Peyer's patch (tissue), 4 donors: Measurements from ENCODE around the gene CARMIL3. TPM values are rescaled to one million over a fixed set of nuclear protein-coding genes. Genes with fewer than 3 reads are reported as not detected.

Experiments
- DNase-seq, 3 donors: peaks; one replicate each; pipeline ENCODE4 v3.0.0-alpha.2; 2017 to 2019
- H3K27ac ChIP-seq, 4 donors: fragments of 200-600 bp; sonication (generic); one replicate each; pipeline ENCODE4 v1.5.1; 2016 to 2019
- H3K27me3 ChIP-seq, 2 donors: fragments of 200-600 bp; sonication (generic); one replicate each; pipeline ENCODE4 v1.5.1; 2019
- H3K36me3 ChIP-seq, 3 donors: fragments of 200-600 bp; sonication (generic); one replicate each; pipeline ENCODE4 v1.5.1; 2016 to 2019
- H3K4me1 ChIP-seq, 4 donors: fragments of 200-600 bp; sonication (generic); one replicate each; pipeline ENCODE4 v1.5.1; 2016 to 2019
- H3K4me3 ChIP-seq, 4 donors: fragments of 200-600 bp; sonication (generic); 1 replicate in 3 of 4; 2 replicates in 1 of 4; pipeline ENCODE4 v1.5.1; 2016 to 2019; ENCODE audit warnings: mild to moderate bottlenecking in 1 of 4
- H3K9me3 ChIP-seq, 4 donors: fragments of 200-600 bp; sonication (generic); one replicate each; pipeline ENCODE4 v1.5.1; 2016 to 2019; ENCODE audit warnings: mild to moderate bottlenecking in 1 of 4
- CTCF ChIP-seq, 6 experiments: fragments of 450-650 bp in 4 of 6; fragments of 200-600 bp in 2 of 6; sonication (generic) in 1 of 6; IDR thresholded peaks; one replicate each; pipeline ENCODE4 v1.5.1; 2017 to 2019; ENCODE audit warnings: antibody characterized with exemption in 6 of 6, mild to moderate bottlenecking in 3 of 6, moderate library complexity in 1 of 6
- POLR2A ChIP-seq, 2 donors: fragments of 450-650 bp; IDR thresholded peaks; one replicate each; pipeline ENCODE4 v1.5.1; 2017; ENCODE audit warnings: antibody characterized with exemption in 2 of 2, mild to moderate bottlenecking in 2 of 2, moderate library complexity in 2 of 2
- total RNA-seq, 4 donors: library from RNA; depleted of rRNA; stranded (reverse); fragments of >200 nt; gene quantifications; one replicate each; pipeline ENCODE4 v1.1.0, GENCODE V29; 2016

Gene CARMIL3
- total RNA-seq, 4 donors from 2014 or later: 1.3 to 5.8 (median 2.8) TPM

DNA sequence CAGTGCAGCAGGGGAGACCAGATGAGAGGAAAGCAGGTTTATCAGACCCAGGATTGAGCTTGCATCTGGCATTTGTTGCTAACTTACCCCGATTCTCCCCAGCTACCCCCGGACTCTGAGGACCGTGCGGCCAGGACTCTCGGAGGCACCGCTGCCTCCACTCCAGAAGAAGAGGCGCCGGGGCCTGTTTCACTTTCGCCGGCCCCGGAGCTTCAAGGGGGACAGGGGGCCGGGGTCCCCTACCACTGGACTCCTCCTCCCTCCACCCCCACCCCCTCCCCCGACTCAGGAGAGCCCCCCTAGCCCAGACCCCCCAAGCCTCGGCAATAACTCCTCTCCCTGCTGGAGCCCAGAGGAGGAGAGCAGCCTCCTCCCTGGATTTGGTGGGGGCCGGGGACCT lies 13.0 kb downstream of the CARMIL3 start:
- H3K4me1 ChIP-seq: peaks cover 0 to 39% (median 2%) of the 10 kb centered on the region in 4 donors
- no peaks in the 10 kb centered on the region for H3K27me3 ChIP-seq

GRCh38 chr14:24065408-24065807 lies 13.6 kb downstream of the CARMIL3 start:
- peaks cover 0 to 37% (median 2%) of the 10 kb centered on the region in 4 donors for H3K4me1 ChIP-seq
- no peaks in the 10 kb centered on the region for H3K36me3 ChIP-seq
- no peak for DNase-seq
- H3K27me3 ChIP-seq: no peaks in the 10 kb centered on the region
- H3K27ac ChIP-seq: no peak overlapping the region
- no peak for TF ChIP-seq POLR2A (IDR thresholded peaks at IDR 0.05)
- TF ChIP-seq CTCF (IDR thresholded peaks at IDR 0.05): no peak
- no peak overlapping the region for H3K4me3 ChIP-seq
- no peaks in the 10 kb centered on the region for H3K9me3 ChIP-seq

More for the DNA sequence above, 13.0 kb downstream of the CARMIL3 start:
- no peak for TF ChIP-seq POLR2A (IDR thresholded peaks at IDR 0.05)
- no peak for TF ChIP-seq CTCF (IDR thresholded peaks at IDR 0.05)
- Histone ChIP-seq H3K9me3 (no peaks in the 10 kb centered on the region), H3K4me3 (no peak overlapping the region), H3K36me3 (no peaks in the 10 kb centered on the region), H3K27ac (no peak overlapping the region)
- DNase-seq: no peak

- Histone ChIP-seq H3K9me3 (no peaks in the 10 kb centered on the region), H3K27ac (peak overlapping the region in 1 of 4 donors; percentile 25), H3K4me1 (peaks cover 0 to 28% (median 0%) of the 10 kb centered on the region in 4 donors), H3K27me3 (no peaks in the 10 kb centered on the region), H3K4me3 (no peak overlapping the region), H3K36me3 (no peaks in the 10 kb centered on the region)
- TF ChIP-seq CTCF (IDR thresholded peaks at IDR 0.05): no peak
- no peak for DNase-seq
Observed at GRCh38 chr14:24066496-24067132, 14.8 kb downstream of the CARMIL3 start.

DNA sequence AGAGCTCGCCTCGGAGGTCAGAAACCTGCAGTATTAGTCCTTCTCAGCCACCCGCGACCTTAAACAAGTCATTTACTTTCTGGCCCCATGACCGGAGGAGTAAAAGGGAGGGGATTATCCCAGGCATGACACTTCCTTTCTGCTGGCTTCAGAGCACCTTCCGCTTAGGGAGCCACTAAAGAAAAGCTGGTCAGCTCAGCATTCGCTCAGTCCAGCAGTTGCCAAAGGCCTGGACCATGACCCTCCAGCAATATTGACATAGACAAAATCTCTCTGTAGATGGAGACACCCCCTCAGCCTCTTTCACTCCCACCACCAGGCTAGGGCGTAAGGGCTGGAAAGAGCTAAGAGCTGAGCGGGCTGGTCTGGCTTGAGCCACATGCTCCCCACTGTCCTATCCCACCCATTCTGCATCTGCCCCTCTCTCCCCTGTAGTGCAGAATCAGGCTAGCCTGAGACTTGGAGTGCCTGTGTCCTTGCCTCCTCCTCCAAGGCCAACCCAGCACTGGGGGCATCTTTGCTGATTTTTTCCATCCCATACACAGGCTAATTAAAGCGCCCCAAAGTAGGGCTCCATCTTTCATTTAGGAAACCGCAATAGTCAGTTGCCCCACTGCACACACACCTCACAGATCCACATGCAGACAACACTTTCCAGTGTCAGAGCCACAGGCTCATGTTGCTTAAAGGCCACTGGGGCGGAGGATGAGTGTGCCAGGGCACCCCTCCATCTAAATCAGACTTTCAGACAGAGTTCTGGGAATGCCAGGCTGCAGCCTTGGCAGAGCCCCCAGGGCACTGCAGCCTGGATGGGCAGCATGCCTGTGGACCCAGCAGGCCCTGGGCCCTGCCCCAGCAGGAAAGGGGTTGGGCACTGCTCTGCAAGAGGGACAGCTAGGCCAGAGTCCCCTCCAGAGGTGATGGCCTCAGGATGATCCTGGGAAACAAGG lies 15.6 kb downstream of the CARMIL3 start:
- no peaks in the 10 kb centered on the region for H3K27me3 ChIP-seq
- no peak overlapping the region for H3K4me3 ChIP-seq
- H3K27ac ChIP-seq: peak overlapping the region in 1 of 4 donors; percentile 25
- no peaks in the 10 kb centered on the region for H3K9me3 ChIP-seq
- TF ChIP-seq POLR2A (IDR thresholded peaks at IDR 0.05) (no peak), CTCF (IDR thresholded peaks at IDR 0.05) (no peak)
- peaks cover 0 to 29% (median 0%) of the 10 kb centered on the region in 4 donors for H3K4me1 ChIP-seq
- DNase-seq: no peak
- no peaks in the 10 kb centered on the region for H3K36me3 ChIP-seq

DNA sequence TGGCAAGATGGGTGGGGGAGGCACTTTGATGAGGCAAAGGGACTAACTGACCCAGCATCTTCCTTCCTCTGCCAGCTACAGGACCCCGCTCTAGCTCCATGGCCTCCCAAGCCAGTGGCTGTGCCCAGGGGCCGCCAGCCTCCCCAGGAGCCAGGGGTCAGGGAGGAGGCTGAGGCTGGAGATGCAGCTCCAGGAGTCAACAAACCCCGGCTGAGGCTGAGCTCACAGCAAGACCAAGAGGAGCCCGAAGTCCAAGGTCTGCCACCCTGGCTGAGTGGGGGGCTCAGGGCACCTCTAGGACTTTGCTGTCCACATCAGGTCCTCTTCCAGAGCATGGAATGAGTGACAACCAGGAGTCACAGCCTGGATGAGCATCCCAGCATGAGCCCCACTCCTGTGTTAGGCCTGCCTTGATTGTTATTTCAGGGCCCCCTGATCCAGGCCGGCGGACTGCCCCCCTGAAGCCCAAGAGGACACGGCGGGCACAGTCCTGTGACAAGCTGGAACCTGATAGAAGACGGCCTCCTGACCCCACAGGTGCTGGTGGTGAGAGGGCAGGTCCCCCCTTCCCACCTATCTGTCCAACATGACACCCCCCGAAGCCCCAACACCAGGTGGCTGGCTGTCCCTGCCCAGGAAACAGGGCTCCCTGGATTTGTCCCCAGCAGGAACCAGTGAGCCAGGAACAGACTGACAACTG lies 17.1 kb downstream of the CARMIL3 start:
- TF ChIP-seq CTCF (IDR thresholded peaks at IDR 0.05) (no peak), POLR2A (IDR thresholded peaks at IDR 0.05) (no peak)
- Histone ChIP-seq H3K36me3 (no peaks in the 10 kb centered on the region), H3K4me3 (no peak overlapping the region), H3K4me1 (peaks cover 0 to 26% (median 2%) of the 10 kb centered on the region in 4 donors), H3K27me3 (no peaks in the 10 kb centered on the region), H3K27ac (no peak overlapping the region), H3K9me3 (no peaks in the 10 kb centered on the region)
- DNase-seq: peak in 1 of 3 donors; percentile 33
